ENCODE data around the gene TMEM167A.

DNA sequence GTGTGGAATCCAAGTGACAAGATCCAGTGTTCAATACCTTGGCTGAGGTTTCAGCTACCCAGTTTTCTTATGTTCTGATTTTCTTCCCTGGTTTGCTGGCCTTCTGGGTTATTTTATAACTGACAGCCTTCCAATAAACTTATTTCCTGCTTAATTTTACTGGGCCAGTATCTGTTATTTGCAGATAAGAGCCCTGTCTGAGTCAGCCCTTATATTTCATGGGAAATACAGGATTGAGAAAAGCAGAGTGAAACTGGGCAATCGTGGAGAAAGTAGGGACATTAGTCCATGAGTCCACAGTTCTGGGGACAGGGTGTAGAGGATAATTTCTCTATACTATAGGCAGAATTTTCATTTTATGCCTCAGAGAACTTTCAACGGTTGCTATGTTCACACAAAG, 32.3 kb downstream of the TMEM167A start:
- TF ChIP-seq, protein P1, sequence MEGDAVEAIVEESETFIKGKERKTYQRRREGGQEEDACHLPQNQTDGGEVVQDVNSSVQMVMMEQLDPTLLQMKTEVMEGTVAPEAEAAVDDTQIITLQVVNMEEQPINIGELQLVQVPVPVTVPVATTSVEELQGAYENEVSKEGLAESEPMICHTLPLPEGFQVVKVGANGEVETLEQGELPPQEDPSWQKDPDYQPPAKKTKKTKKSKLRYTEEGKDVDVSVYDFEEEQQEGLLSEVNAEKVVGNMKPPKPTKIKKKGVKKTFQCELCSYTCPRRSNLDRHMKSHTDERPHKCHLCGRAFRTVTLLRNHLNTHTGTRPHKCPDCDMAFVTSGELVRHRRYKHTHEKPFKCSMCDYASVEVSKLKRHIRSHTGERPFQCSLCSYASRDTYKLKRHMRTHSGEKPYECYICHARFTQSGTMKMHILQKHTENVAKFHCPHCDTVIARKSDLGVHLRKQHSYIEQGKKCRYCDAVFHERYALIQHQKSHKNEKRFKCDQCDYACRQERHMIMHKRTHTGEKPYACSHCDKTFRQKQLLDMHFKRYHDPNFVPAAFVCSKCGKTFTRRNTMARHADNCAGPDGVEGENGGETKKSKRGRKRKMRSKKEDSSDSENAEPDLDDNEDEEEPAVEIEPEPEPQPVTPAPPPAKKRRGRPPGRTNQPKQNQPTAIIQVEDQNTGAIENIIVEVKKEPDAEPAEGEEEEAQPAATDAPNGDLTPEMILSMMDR (IDR thresholded peaks at IDR 0.05): no peak
- TF ChIP-seq EP300 (IDR thresholded peaks at IDR 0.05) (no peak), POLR2A (IDR thresholded peaks at IDR 0.05) (no peak), POLR2AphosphoS5 (IDR thresholded peaks at IDR 0.05) (no peak)

Data from gastroesophageal sphincter (tissue), 3 donors.